Mononuclear cell (primary cell): Measurements from ENCODE around the gene RBBP9. TPM values are rescaled to one million over a fixed set of nuclear protein-coding genes. Genes with fewer than 3 reads are reported as not detected.

Experiments
- H3K27me3 ChIP-seq: 2 replicates; pipeline ENCODE4 v1.6.0; 2011; ENCODE audit warnings: low read length, control low read depth; ENCODE audit not compliant: insufficient read depth
- H3K4me1 ChIP-seq: 2 replicates; pipeline ENCODE4 v1.5.1; 2011; ENCODE audit warnings: mild to moderate bottlenecking, low read length, control low read depth; ENCODE audit not compliant: insufficient read depth
- H3K4me3 ChIP-seq: 2 replicates; pipeline ENCODE4 v1.5.1; 2011; ENCODE audit warnings: mild to moderate bottlenecking, low read length, moderate library complexity
- H3K9me3 ChIP-seq: 2 replicates; pipeline ENCODE4 v1.5.1; 2011; ENCODE audit warnings: low read depth, mild to moderate bottlenecking, control low read depth, low read length
- total RNA-seq: library from RNA; depleted of rRNA; stranded (reverse); fragments of >200 nt; gene quantifications from one replicate; pipeline ENCODE4 v1.2.3, GENCODE V29; 2012

RBBP9 gene
- total RNA-seq, 1 donor: 5.4 TPM

- H3K27me3 ChIP-seq: no peaks in the 10 kb centered on the region
- peaks cover 16% of the 10 kb centered on the region for H3K4me1 ChIP-seq
- no peaks in the 10 kb centered on the region for H3K9me3 ChIP-seq
- H3K4me3 ChIP-seq: peak overlapping the region; percentile 89
Measured at GRCh38 chr20:18466574-18466893, 30.5 kb downstream of the RBBP9 start.

- no peak overlapping the region for H3K4me3 ChIP-seq
- H3K27me3 ChIP-seq: no peaks in the 10 kb centered on the region
- H3K4me1 ChIP-seq: peaks cover 16% of the 10 kb centered on the region
- H3K9me3 ChIP-seq: no peaks in the 10 kb centered on the region
Measured at GRCh38 chr20:18465536-18466200, 31.4 kb downstream of the RBBP9 start.

- H3K27me3 ChIP-seq: no peaks in the 10 kb centered on the region
- H3K9me3 ChIP-seq: no peaks in the 10 kb centered on the region
- H3K4me3 ChIP-seq: no peak overlapping the region
- H3K4me1 ChIP-seq: no peaks in the 10 kb centered on the region
Measured at GRCh38 chr20:18456600-18456999, 40.4 kb downstream of the RBBP9 start.

GRCh38 chr20:18443886-18444285, 53.1 kb downstream of the RBBP9 start:
- Histone ChIP-seq H3K9me3 (no peaks in the 10 kb centered on the region), H3K4me3 (no peak overlapping the region), H3K4me1 (no peaks in the 10 kb centered on the region), H3K27me3 (no peaks in the 10 kb centered on the region)

GRCh38 chr20:18440403-18440802, 56.6 kb downstream of the RBBP9 start:
- no peaks in the 10 kb centered on the region for H3K9me3 ChIP-seq
- no peaks in the 10 kb centered on the region for H3K27me3 ChIP-seq
- no peak overlapping the region for H3K4me3 ChIP-seq
- H3K4me1 ChIP-seq: peaks cover 6% of the 10 kb centered on the region

- H3K4me3 ChIP-seq: no peak overlapping the region
- H3K9me3 ChIP-seq: no peaks in the 10 kb centered on the region
- no peaks in the 10 kb centered on the region for H3K27me3 ChIP-seq
- H3K4me1 ChIP-seq: peaks cover 6% of the 10 kb centered on the region
Measured at GRCh38 chr20:18436847-18437246, 60.2 kb downstream of the RBBP9 start.

Other genes with a start within 250 kb of the RBBP9 start
- gene ZNF133, start 208.7 kb downstream of the RBBP9 start, total RNA-seq: 1.5 TPM
- gene DZANK1, start 30.2 kb downstream of the RBBP9 start, total RNA-seq: 0.84 TPM
- gene POLR3F, start 29.8 kb downstream of the RBBP9 start, total RNA-seq: 11.4 TPM
- 25.0 TPM for gene SEC23B, start 10.7 kb upstream of the RBBP9 start, total RNA-seq
- gene SMIM26, start 70.2 kb upstream of the RBBP9 start, total RNA-seq: 93.9 TPM
- gene DTD1, start 90.8 kb upstream of the RBBP9 start, total RNA-seq: 19.0 TPM